Measurements from ENCODE around the gene MBTPS1. TPM values are rescaled to one million over a fixed set of nuclear protein-coding genes. Genes with fewer than 3 reads are reported as not detected.
A peak's percentile ranks its signal among the peaks of the same experiment; 100 is the strongest.

The MBTPS1 gene
- polyA plus RNA-seq, 2 of the 4 experiments (the other 2 are of a cell fraction), result 50.3 to 88.4 TPM

DNA sequence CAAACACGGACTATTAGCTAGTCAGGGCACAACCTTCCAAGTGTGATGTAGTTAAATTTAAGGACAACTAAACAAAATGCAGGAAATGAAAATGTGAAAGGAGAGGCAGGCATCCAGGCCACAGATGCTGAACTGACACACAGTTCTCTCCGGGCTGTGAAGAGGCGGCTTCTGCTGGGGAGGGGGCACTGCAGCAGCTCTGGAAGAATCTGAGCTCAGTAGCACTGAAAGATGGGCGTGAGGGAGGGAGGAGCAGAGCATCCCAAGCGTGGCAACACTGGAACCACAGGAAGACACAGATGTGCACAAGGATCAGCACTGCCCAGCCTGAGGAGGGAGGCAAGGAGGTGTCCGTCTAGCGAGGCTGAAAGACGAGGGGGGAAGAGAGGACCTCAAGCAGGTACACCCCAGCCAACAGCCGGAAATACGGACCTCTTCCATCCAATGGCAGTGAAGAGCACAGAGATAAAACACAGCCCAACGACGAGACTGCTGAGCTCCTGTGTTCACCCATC lies 11.4 kb downstream of the MBTPS1 start:
- ChIA-PET CTCF (interaction anchor here (0.6 to 2.8 kb wide), 10 partner anchors 11 to 621 kb away, joined by 3 to 14 read pairs (median 4); partner anchors contain the start of genes MBTPS1 and TAF1C), POLR2A (interaction anchor here (1.0 kb wide), 1 partner anchor 12 kb away, joined by 3 read pairs; the partner anchor contains the start of gene MBTPS1)
- Histone ChIP-seq H3K4me1 (peaks cover 11% of the 10 kb centered on the region; the same call in 2 of the 3 replicates), H3K27ac (no peak overlapping the region), H3K9me3 (no peaks in the 10 kb centered on the region), H3K4me2 (no peak overlapping the region), H3K4me3 (no peak overlapping the region)
- TF ChIP-seq EHF (CRISPR knock-in tag; IDR thresholded peaks at IDR 0.05) (no peak), ZNF302 (CRISPR knock-in tag; IDR thresholded peaks at IDR 0.05) (no peak), KDM1A (IDR thresholded peaks at IDR 0.05; ENCODE audit: low read depth) (no peak)
- DNase-seq (ENCODE audit: low read depth in 1 of 2, low spot score in 1 of 2) (no peak), ATAC-seq (no peak), FAIRE-seq (no peak)
- WGBS (ENCODE audit: missing lambda C conversion rate), result 91% methylated on average over 12 of the region's 12 CpGs

DNA sequence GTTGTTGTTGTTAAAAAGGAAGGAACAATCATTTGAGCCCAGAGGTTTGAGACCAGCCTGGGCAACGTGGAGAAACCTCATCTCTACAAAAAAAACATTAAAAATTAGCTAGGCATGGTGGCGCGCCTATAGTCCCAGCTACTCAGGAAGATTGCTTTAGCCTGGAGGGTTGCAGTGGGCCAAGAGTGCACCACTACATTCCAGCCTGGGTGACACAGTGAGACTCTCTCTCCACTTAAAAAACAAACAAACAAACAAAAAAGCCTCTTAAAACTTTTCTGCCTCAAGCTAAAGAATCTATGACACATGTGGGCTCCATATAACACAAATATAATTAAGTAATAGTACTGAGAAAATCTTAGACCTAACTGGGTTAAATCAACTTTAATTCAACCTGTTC lies 12.5 kb downstream of the MBTPS1 start:
- ChIA-PET POLR2A (no interaction called here), CTCF (interaction anchor here (0.8 to 3.3 kb wide), 6 partner anchors 12 to 622 kb away, joined by 3 to 17 read pairs (median 4); partner anchors contain the start of genes MBTPS1 and TAF1C)
- Histone ChIP-seq H3K4me2 (no peak overlapping the region), H3K4me3 (no peak overlapping the region), H3K27ac (no peak overlapping the region), H3K4me1 (peaks cover 20% of the 10 kb centered on the region), H3K9me3 (no peaks in the 10 kb centered on the region)
- DNase-seq (ENCODE audit: low read depth in 1 of 2, low spot score in 1 of 2) (no peak), FAIRE-seq (no peak), ATAC-seq (no peak)
- TF ChIP-seq ZC3H11A (IDR thresholded peaks at IDR 0.05), result no peak
- no peak for TF ChIP-seq BHLHE40 (IDR thresholded peaks at IDR 0.05; ENCODE audit: low read depth, low read length)
- TF ChIP-seq PHF8 (IDR thresholded peaks at IDR 0.05; ENCODE audit: borderline replicate concordance, low read depth), result no peak
- no peak for TF ChIP-seq ZNF302 (CRISPR knock-in tag; IDR thresholded peaks at IDR 0.05)
- TF ChIP-seq, protein P1, sequence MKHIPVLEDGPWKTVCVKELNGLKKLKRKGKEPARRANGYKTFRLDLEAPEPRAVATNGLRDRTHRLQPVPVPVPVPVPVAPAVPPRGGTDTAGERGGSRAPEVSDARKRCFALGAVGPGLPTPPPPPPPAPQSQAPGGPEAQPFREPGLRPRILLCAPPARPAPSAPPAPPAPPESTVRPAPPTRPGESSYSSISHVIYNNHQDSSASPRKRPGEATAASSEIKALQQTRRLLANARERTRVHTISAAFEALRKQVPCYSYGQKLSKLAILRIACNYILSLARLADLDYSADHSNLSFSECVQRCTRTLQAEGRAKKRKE (CRISPR knock-in tag; IDR thresholded peaks at IDR 0.05; ENCODE audit: low read depth), result no peak
- 83% methylated on average over 3 of the region's 3 CpGs for WGBS (ENCODE audit: missing lambda C conversion rate)

DNA sequence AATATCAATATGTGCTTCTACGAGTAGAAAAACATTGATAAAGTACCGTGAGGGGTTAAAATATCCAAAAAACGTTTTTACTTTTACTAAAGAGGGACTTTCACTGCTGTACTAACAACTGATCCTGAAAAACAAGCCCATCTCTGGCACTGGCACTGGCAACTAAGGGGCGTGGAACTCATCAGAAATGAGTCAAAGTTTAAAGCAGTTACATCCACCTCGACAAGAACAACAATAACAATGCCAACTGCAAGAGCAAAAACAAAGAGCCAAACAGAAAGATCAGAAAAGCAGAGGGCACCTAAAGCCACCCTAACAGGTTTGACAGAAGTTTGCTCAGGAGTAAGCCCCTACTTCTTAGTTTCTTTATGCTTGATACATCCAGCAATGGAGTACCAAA lies 13.1 kb downstream of the MBTPS1 start:
- no peak for ATAC-seq
- ChIA-PET POLR2A (no interaction called here), CTCF (interaction anchor here (0.8 to 3.3 kb wide), 4 partner anchors 13 to 150 kb away, joined by 3 to 17 read pairs (median 9); partner anchors contain the start of gene MBTPS1)
- no peak for TF ChIP-seq JUNB (IDR thresholded peaks at IDR 0.05)
- no peak for TF ChIP-seq POLR2AphosphoS2 (conservative IDR thresholded peaks at IDR 0.05; ENCODE audit: low read length)
- no peak for TF ChIP-seq TP53 (CRISPR knock-in tag; IDR thresholded peaks at IDR 0.05)
- TF ChIP-seq, protein P2, sequence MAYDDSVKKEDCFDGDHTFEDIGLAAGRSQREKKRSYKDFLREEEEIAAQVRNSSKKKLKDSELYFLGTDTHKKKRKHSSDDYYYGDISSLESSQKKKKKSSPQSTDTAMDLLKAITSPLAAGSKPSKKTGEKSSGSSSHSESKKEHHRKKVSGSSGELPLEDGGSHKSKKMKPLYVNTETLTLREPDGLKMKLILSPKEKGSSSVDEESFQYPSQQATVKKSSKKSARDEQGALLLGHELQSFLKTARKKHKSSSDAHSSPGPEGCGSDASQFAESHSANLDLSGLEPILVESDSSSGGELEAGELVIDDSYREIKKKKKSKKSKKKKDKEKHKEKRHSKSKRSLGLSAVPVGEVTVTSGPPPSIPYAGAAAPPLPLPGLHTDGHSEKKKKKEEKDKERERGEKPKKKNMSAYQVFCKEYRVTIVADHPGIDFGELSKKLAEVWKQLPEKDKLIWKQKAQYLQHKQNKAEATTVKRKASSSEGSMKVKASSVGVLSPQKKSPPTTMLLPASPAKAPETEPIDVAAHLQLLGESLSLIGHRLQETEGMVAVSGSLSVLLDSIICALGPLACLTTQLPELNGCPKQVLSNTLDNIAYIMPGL (CRISPR knock-in tag; IDR thresholded peaks at IDR 0.05; ENCODE audit: borderline replicate concordance), result no peak
- no peak for TF ChIP-seq EHMT2 (IDR thresholded peaks at IDR 0.05; ENCODE audit: low read depth)
- no peak for TF ChIP-seq ZSCAN20 (CRISPR knock-in tag; IDR thresholded peaks at IDR 0.05)
- TF ChIP-seq, protein P3, sequence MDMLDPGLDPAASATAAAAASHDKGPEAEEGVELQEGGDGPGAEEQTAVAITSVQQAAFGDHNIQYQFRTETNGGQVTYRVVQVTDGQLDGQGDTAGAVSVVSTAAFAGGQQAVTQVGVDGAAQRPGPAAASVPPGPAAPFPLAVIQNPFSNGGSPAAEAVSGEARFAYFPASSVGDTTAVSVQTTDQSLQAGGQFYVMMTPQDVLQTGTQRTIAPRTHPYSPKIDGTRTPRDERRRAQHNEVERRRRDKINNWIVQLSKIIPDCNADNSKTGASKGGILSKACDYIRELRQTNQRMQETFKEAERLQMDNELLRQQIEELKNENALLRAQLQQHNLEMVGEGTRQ (IDR thresholded peaks at IDR 0.05), result no peak
- no peak for TF ChIP-seq JUN (IDR thresholded peaks at IDR 0.05)
- no peak for TF ChIP-seq FOSB (CRISPR knock-in tag; IDR thresholded peaks at IDR 0.05)
- TF ChIP-seq, protein P4, sequence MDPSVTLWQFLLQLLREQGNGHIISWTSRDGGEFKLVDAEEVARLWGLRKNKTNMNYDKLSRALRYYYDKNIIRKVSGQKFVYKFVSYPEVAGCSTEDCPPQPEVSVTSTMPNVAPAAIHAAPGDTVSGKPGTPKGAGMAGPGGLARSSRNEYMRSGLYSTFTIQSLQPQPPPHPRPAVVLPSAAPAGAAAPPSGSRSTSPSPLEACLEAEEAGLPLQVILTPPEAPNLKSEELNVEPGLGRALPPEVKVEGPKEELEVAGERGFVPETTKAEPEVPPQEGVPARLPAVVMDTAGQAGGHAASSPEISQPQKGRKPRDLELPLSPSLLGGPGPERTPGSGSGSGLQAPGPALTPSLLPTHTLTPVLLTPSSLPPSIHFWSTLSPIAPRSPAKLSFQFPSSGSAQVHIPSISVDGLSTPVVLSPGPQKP (IDR thresholded peaks at IDR 0.05; ENCODE audit: low read depth, low read length), result no peak
- no peak for TF ChIP-seq FOSL2 (IDR thresholded peaks at IDR 0.05)
- TF ChIP-seq FOSL2 (CRISPR knock-in tag; IDR thresholded peaks at IDR 0.05), result no peak
- no peak for TF ChIP-seq TFCP2L1 (CRISPR knock-in tag; IDR thresholded peaks at IDR 0.05)
- TF ChIP-seq ZFP36 (IDR thresholded peaks at IDR 0.05; ENCODE audit: borderline replicate concordance, partially characterized antibody), result no peak
- TF ChIP-seq ESRRA (IDR thresholded peaks at IDR 0.05; ENCODE audit: borderline replicate concordance, low read length), result no peak
- no peak for TF ChIP-seq HOXA7 (CRISPR knock-in tag; IDR thresholded peaks at IDR 0.05)
- TF ChIP-seq RAD21 (conservative IDR thresholded peaks at IDR 0.05 in 1 of 2, IDR thresholded peaks at IDR 0.05 in 1 of 2), result no peak
- TF ChIP-seq HDAC2 (IDR thresholded peaks at IDR 0.05), result no peak
- no peak for TF ChIP-seq ZC3H11A (IDR thresholded peaks at IDR 0.05)
- WGBS (ENCODE audit: missing lambda C conversion rate), result 55% methylated on average over 5 of the region's 5 CpGs
- Histone ChIP-seq H3K4me1 (peaks cover 23% of the 10 kb centered on the region), H3K4me2 (peak overlapping the region; percentile 18; the same call in 1 of the 3 replicates), H3K4me3 (no peak overlapping the region), H3K9me3 (no peaks in the 10 kb centered on the region), H3K27ac (no peak overlapping the region)
- DNase-seq (ENCODE audit: low read depth in 1 of 2, low spot score in 1 of 2), result no peak
- no peak for FAIRE-seq
